ENCODE results near the gene SPACA6.

The SPACA6 gene

GRCh38 chr19:51722492-51722891 is 29.4 kb downstream of the SPACA6 start:
- ChIA-PET POLR2A (no interaction called here), CTCF (no interaction called here)
- TF ChIP-seq CTCF (IDR thresholded peaks at IDR 0.05; ENCODE audit: insufficient read depth, low read length, missing control alignments) = no peak
- no peak for DNase-seq (ENCODE audit: low read depth, low spot score)
- H3K4me3 ChIP-seq (ENCODE audit: low read depth, low read length) = no peak overlapping the region

GRCh38 chr19:51724543-51724942 is 31.4 kb downstream of the SPACA6 start:
- no peak overlapping the region for H3K4me3 ChIP-seq (ENCODE audit: low read depth, low read length)
- POLR2A ChIA-PET = no interaction called here
- CTCF ChIA-PET = no interaction called here

GRCh38 chr19:51726049-51726448 is 32.9 kb downstream of the SPACA6 start:
- CTCF ChIA-PET = no interaction called here
- no peak for DNase-seq (ENCODE audit: low read depth, low spot score)
- H3K4me3 ChIP-seq (ENCODE audit: low read depth, low read length) = no peak overlapping the region
- POLR2A ChIA-PET = no interaction called here
- no peak for TF ChIP-seq CTCF (IDR thresholded peaks at IDR 0.05; ENCODE audit: insufficient read depth, low read length, missing control alignments)

More at GRCh38 chr19:51724543-51724942, 31.4 kb downstream of the SPACA6 start:
- TF ChIP-seq CTCF (IDR thresholded peaks at IDR 0.05; ENCODE audit: insufficient read depth, low read length, missing control alignments) = no peak
- no peak for DNase-seq (ENCODE audit: low read depth, low spot score)

GRCh38 chr19:51727349-51727880 is 34.3 kb downstream of the SPACA6 start:
- CTCF ChIA-PET = interaction anchor here (2.1 kb wide), 1 partner anchor 50 kb away, joined by 8 read pairs; no protein-coding TSS in a partner anchor
- POLR2A ChIA-PET = no interaction called here
- no peak for TF ChIP-seq CTCF (IDR thresholded peaks at IDR 0.05; ENCODE audit: insufficient read depth, low read length, missing control alignments)
- H3K4me3 ChIP-seq (ENCODE audit: low read depth, low read length) = no peak overlapping the region
- no peak for DNase-seq (ENCODE audit: low read depth, low spot score)

- POLR2A ChIA-PET = no interaction called here
- CTCF ChIA-PET = no interaction called here
- TF ChIP-seq CTCF (IDR thresholded peaks at IDR 0.05; ENCODE audit: insufficient read depth, low read length, missing control alignments) = no peak
- H3K4me3 ChIP-seq (ENCODE audit: low read depth, low read length) = no peak overlapping the region
- no peak for DNase-seq (ENCODE audit: low read depth, low spot score)
Observed at GRCh38 chr19:51729781-51730180, 36.7 kb downstream of the SPACA6 start.

- TF ChIP-seq CTCF (IDR thresholded peaks at IDR 0.05; ENCODE audit: insufficient read depth, low read length, missing control alignments) = no peak
- DNase-seq (ENCODE audit: low read depth, low spot score) = no peak
- H3K4me3 ChIP-seq (ENCODE audit: low read depth, low read length) = no peak overlapping the region
- ChIA-PET CTCF (no interaction called here), POLR2A (no interaction called here)
Observed at GRCh38 chr19:51733742-51734522, 40.8 kb downstream of the SPACA6 start.
